ENCODE data around the gene NT5C2.

Gene NT5C2

GRCh38 chr10:103038570-103038969 lies 154.5 kb downstream of the NT5C2 start:
- Mint-ChIP-seq H3K4me3 (no peak overlapping the region), H3K27me3 (no peaks in the 10 kb centered on the region)

More at GRCh38 chr10:103038570-103038969, 154.5 kb downstream of the NT5C2 start:
- H3K4me1 Mint-ChIP-seq (ENCODE audit: low read depth), result no peaks in the 10 kb centered on the region
- no peaks in the 10 kb centered on the region for H3K9me3 Mint-ChIP-seq (ENCODE audit: low read depth)
- no peaks in the 10 kb centered on the region for H3K36me3 Mint-ChIP-seq
- H3K27ac Mint-ChIP-seq, result no peak overlapping the region
